ENCODE data around the gene RNF31. TPM values are rescaled to one million over a fixed set of nuclear protein-coding genes. Genes with fewer than 3 reads are reported as not detected.

Gene RNF31
- polyA plus RNA-seq, 12 donors = 27.3 to 75.4 (median 35.6) TPM; not detected in 1

DNA sequence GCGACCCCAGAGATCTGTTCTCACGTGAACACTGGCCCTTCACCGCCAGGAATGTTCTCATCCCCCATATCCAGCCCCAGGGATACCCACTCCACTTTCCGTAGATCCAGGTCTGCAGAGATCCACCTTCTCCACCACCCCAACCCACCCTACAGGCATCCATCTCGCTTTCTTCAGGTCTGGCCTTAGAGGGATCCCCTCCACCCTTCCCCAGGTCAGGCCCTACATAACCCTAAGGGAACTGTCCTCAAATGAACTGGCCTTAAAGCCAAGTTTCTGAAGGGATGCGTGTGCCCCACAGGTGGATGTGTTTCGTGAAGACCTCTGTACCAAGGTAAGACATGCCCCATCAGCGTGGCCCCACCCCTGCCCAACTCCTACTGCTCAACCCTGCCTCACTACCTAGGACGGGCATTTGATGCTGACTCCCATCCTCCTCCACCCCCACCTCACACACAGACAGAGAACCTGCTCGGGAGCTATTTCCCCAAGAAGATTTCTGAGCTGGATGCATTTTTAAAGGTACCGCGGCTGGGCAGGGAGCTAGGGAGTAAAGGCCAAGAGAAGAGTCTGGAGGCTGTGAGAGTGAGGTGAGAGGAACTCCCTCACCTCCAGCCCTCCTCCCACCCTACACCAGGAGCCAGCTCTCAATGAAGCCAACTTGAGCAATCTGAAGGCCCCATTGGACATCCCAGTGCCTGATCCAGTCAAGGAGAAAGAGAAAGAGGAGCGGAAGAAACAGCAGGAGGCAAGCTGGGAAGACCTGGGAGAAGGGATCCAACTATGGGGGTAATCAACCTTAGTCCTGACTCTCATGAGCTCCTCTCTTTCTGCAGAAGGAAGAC, 10.4 kb upstream of the RNF31 start:
- no peak for DNase-seq

DNA sequence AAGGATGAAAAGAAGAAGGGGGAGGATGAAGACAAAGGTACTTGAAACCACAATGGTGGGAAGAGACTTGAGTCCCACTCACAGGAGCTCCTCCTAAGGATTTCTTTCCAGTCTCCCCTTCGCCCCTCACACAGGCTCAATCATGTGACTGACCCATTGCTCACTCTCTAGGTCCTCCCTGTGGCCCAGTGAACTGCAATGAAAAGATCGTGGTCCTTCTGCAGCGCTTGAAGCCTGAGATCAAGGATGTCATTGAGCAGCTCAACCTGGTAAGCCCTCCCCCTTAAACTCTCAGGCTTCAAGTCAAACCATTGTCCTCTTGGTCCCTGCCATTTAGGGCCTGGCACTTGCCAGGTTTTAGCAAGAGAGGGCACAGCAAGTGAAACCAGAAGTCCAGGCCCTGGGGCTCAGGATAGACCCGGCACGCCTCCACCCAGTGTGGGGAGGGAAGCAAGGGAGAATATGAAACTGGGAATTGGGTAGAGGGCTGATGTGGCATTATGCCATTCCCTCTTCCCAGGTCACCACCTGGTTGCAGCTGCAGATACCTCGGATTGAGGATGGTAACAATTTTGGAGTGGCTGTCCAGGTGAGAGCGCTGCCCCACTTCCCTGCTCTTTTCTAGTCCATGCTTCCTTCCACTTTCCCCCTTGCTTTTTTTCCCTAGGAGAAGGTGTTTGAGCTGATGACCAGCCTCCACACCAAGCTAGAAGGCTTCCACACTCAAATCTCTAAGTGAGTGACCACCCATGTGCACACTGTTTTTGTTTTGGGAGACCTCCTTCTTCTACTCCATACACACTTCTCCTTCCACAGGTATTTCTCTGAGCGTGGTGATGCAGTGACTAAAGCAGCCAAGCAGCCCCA, 9.5 kb upstream of the RNF31 start:
- DNase-seq = no peak

GRCh38 chr14:24138396-24139271, 8.7 kb upstream of the RNF31 start:
- no peak for DNase-seq

GRCh38 chr14:24139272-24139934, 7.9 kb upstream of the RNF31 start:
- DNase-seq = no peak

- peak; percentile 99 for DNase-seq
Measured at GRCh38 chr14:24141097-24141880, 6.0 kb upstream of the RNF31 start, which contains the start of gene EMC9. EMC9 (minus strand) TSS chr14:24141591; CDS start chr14:24141304, 287 bp downstream.

GRCh38 chr14:24143511-24143910, 3.8 kb upstream of the RNF31 start:
- DNase-seq = no peak

GRCh38 chr14:24144451-24144850, 2.8 kb upstream of the RNF31 start:
- DNase-seq = no peak

DNA sequence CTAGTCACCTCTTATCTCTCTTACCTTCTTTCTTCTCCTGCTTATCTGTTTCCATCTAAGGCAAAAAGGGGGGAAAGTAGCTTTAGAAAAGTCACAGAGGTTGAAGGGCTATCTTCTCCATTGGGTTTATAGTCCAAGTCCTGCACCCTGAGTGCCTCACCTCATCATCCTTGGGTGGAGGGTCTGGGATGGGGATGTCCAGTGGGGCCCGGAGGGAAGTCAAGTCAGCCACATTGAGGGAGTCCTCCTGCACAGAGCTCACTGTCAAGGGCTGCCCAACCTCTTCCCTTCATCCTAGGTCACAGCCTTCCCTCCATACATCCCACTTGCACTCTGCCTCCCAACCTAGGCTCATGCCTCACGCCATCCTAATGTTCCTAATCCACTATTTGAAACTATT, 2.1 kb upstream of the RNF31 start:
- no peak for DNase-seq

DNA sequence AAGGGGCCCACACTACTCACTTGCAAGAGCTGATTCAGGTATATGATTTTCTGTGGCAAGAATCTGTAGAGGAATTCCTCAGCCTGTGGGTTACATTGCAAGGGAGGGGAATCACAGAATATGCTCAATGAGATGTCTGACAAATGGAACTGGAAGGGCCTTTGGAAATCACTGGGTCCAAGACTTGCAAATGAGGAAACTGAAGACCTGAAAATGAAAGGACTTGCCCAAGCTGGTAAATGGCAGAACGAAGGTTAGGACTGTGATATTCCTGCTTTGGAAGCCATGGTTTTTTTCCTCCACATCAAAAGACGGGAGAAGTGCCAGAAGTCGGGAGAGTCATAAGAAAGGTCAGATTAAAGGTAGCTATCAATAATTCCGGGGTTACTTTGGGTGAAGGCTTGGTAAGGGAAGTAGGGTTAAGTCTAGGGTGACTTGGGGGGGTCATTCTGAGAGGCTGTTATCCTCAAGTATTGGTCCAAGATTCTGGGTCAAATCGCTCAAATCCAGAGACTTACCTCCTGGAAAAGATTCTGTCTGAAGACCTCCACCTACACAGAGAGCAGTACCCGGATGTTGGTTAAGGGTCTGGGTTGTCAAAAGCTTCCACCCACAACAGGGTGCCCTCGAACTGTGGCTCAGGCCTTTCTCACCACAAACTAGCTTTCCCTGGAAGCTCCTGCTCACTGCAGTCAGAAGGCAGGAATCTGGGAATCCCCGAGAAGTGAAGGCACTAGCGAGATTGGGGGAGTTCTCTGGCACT, 1.4 kb upstream of the RNF31 start:
- DNase-seq = no peak

DNA sequence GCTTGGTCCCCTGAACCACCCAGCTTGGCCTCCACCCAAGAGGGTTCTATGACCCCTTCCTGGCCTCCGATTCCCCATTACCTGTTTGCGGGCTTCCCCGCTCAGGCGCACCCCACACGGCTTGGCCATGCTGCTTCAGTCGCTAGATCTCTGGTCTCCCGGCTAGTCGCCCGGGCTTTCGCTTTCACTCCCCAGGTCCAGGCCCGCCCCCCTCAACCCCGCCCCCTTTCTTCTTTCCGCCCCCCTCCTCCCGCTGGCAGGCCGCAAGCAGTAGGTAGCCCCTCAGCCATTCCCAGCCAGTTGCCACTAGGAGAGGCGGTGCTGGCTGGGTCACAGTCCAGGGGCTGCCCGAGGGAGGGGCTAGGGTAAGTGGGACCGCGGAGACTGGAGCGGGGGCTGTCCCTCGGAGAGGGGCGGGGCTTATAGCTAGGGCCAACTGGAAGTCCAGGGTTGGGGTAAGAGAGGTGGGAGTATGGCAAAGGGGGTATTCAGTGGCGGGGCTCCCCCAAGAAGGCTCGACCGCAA, 783 bp upstream of the RNF31 start, which contains the start of gene PSME2:
PSME2 (minus strand) TSS at position 158 of the 525 bp plus-strand sequence; CDS start at position 129, 29 bp downstream.
- DNase-seq = peak; percentile 92

DNA sequence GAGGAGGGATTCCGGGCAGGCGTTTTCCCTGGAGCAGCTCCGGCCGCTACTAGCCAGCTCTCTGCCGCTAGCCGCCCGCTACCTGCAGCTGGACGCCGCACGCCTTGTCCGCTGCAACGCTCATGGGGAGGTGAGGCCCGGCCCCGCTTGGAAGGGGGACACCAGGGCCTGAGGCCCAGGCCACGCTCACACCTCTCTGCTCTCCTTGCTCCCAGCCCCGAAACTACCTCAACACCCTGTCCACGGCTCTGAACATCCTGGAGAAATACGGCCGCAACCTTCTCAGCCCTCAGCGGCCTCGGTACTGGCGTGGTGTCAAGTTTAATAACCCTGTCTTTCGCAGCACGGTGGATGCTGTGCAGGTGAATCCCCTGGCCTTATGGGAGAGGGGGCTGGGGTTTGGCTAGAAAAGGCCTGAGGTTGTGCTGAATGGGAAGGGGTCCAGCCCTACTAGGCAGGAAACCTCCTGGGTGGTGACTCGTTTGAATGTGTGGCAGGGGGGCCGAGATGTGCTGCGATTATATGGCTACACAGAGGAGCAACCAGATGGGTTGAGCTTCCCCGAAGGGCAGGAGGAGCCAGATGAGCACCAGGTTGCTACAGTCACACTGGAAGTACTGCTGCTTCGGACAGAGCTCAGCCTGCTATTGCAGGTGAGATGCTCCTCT, 597 bp downstream of the RNF31 start:
- no peak for DNase-seq

DNA sequence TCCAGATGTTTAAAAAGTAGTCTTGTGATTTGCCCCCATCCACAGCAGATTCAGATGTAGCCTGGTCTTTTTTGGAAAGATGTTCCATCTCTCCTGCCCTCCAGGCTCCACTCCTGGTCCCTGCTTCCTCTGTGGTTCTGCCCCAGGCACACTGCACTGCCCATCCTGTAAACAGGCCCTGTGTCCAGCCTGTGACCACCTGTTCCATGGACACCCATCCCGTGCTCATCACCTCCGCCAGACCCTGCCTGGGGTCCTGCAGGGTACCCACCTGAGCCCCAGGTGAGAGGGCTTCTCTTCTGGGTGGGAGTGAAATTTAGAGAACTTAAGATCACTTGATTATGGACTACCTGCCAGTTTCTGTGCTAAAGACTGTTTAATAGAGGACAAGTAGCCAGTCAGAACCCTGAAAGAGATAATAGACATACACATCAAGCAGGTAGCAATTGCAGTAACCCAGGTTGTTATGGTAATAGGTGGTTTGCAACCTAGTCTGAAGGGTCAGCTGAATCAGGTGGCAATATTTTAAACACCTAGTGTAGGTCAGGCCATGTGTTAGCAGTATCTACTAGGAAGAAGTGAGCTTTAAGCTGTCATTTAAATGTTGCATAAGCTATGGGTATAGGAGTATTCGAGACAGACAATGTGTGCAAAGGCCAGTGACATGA, 2.1 kb downstream of the RNF31 start:
- no peak for DNase-seq

DNA sequence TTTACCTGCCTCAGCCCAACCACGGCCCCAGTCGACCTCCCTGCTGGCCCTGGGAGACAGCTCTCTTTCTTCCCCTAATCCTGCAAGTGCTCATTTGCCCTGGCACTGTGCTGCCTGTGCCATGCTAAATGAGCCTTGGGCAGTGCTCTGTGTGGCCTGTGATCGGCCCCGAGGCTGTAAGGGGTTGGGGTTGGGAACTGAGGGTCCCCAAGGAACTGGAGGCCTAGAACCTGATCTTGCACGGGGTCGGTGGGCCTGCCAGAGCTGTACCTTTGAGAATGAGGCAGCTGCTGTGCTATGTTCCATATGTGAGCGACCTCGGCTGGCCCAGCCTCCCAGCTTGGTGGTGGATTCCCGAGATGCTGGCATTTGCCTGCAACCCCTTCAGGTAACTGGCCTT, 2.8 kb downstream of the RNF31 start:
- DNase-seq = no peak

GRCh38 chr14:24150567-24150966, 3.3 kb downstream of the RNF31 start:
- DNase-seq = no peak

DNA sequence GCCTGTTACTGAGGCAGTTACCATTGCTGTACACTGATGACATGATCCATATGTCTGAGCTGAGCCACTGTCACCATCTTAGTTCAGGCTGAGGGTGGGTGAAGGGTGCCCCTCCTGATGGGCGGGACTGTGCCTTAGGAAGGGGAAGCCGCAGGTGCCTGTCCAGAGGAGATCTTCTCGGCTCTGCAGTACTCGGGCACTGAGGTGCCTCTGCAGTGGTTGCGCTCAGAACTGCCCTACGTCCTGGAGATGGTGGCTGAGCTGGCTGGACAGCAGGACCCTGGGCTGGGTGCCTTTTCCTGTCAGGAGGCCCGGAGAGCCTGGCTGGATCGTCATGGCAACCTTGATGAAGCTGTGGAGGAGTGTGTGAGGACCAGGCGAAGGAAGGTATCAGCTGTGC, 3.7 kb downstream of the RNF31 start:
- DNase-seq = no peak

DNA sequence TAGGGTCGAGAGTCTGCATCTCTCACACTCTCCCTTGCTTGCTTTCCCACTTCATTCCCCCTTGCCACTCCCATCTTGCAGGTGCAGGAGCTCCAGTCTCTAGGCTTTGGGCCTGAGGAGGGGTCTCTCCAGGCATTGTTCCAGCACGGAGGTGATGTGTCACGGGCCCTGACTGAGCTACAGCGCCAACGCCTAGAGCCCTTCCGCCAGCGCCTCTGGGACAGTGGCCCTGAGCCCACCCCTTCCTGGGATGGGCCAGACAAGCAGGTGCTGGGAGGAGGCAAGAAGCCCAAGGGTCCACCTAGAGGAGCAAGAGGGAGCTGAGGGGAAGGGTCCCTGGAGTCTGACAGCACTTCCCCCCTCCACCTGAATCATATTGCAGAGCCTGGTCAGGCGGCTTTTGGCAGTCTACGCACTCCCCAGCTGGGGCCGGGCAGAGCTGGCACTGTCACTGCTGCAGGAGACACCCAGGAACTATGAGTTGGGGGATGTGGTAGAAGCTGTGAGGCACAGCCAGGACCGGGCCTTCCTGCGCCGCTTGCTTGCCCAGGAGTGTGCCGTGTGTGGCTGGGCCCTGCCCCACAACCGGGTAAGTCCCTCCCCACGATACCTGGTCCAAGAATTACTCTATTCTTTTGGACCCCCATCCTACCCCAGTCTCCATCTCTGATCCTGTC, 4.2 kb downstream of the RNF31 start:
- no peak for DNase-seq

DNA sequence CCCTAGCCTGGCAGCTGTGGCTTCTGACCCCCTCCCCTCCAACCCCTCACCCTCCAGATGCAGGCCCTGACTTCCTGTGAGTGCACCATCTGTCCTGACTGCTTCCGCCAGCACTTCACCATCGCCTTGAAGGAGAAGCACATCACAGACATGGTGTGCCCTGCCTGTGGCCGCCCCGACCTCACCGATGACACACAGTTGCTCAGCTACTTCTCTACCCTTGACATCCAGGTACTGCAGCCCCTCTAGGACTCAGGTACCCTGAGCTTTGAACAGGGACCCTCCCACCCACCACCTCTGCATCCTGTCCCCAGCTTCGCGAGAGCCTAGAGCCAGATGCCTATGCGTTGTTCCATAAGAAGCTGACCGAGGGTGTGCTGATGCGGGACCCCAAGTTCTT, 7.8 kb downstream of the RNF31 start:
- DNase-seq = no peak
